K562 (cell line): ENCODE results near the gene ZNF451. TPM values are rescaled to one million over a fixed set of nuclear protein-coding genes. Genes with fewer than 3 reads are reported as not detected.

Experiments
- ATAC-seq: fragments of 200-7000 bp; cut with Tn5 transposase; 3 replicates; pipeline ENCODE4 v1.9.1; 2020; ENCODE audit warnings: moderate library complexity
- BruUV-seq: library from RNA; stranded (reverse); fragments of 400-500 nt; replicated peaks from 2 replicates; lab custom pipeline; 2021; lab: Mats Ljungman, UMichigan
- CTCF ChIA-PET: fragments of 300-600 bp; formaldehyde crosslinking; extraction: SDS; loops from one replicate; lab custom pipeline; 2021; ENCODE audit warnings: low intra/inter-chr PET ratio; lab: Yijun Ruan, JAX
- POLR2A ChIA-PET: fragments of 300-600, 350-650 bp; sonication (Branson Sonifier 250); formaldehyde crosslinking; extraction: SDS; loops from one replicate; lab custom pipeline; 2021; ENCODE audit warnings: antibody characterized with exemption, inconsistent platforms; lab: Yijun Ruan, JAX
- DNase-seq, 4 experiments: peaks; one replicate each; pipeline versions ENCODE4 v3.0.0 to v3.0.0-alpha.2; 2011 to 2018; ENCODE audit warnings: low spot score in 3 of 4, mixed read lengths in 3 of 4; ENCODE audit errors: extremely low read depth in 1 of 4
- FAIRE-seq: peaks from 2 replicates; lab custom pipeline; 2011; peaks lifted over from hg19 to GRCh38; lab: Jason Lieb, UNC
- H2AFZ ChIP-seq: 2 replicates; pipeline ENCODE4 v1.6.0; 2011; ENCODE audit warnings: low read depth, low read length, control low read depth, inconsistent platforms
- H3K27ac ChIP-seq: fragments of 200-600 bp; 3 replicates; pipeline ENCODE4 v1.8.0; 2011; ENCODE audit warnings: low read depth, mild to moderate bottlenecking, control low read depth, inconsistent platforms, low read length, moderate library complexity, mixed read lengths; ENCODE audit errors: extremely low read depth
- H3K27me3 ChIP-seq, 2 experiments: fragments of 300-600 bp in 1 of 2; 2 replicates in 1 of 2; 3 replicates in 1 of 2; pipeline versions ENCODE4 v1.6.0 to v1.8.0; 2011; ENCODE audit warnings: inconsistent platforms in 2 of 2, low read length in 2 of 2, mild to moderate bottlenecking in 1 of 2, mixed read lengths in 1 of 2, moderate library complexity in 1 of 2; ENCODE audit not compliant: control insufficient read depth in 2 of 2, insufficient read depth in 2 of 2
- H3K36me3 ChIP-seq: fragments of 300-600 bp; 3 replicates; pipeline ENCODE4 v1.8.0; 2011; ENCODE audit warnings: mild to moderate bottlenecking, low read length, inconsistent platforms; ENCODE audit not compliant: control insufficient read depth, insufficient read depth
- H3K4me1 ChIP-seq, 2 experiments: fragments of 200-600 bp in 1 of 2; replicated peaks in 1 of 2; 2 replicates in 1 of 2; 3 replicates in 1 of 2; pipeline versions ENCODE4 v1.5.1 to v1.8.0; 2011; ENCODE audit warnings: inconsistent platforms in 2 of 2, low read length in 2 of 2, mild to moderate bottlenecking in 1 of 2, mixed read lengths in 1 of 2, moderate library complexity in 1 of 2; ENCODE audit not compliant: control insufficient read depth in 2 of 2, insufficient read depth in 2 of 2
- H3K4me2 ChIP-seq: 2 replicates; pipeline ENCODE4 v1.6.1; 2011; ENCODE audit warnings: low read length, control low read depth, inconsistent platforms, mixed read lengths; ENCODE audit not compliant: insufficient read depth
- H3K4me3 ChIP-seq: fragments of 200-600 bp; sonication (generic), shearing (Covaris generic); 2 replicates; pipeline ENCODE4 v1.5.1; 2016; ENCODE audit warnings: control low read depth, inconsistent platforms
- H3K79me2 ChIP-seq: fragments of 200-600 bp; 3 replicates; pipeline ENCODE4 v1.8.0; 2011; ENCODE audit warnings: low read length, inconsistent platforms; ENCODE audit not compliant: control insufficient read depth, insufficient read depth
- H3K9ac ChIP-seq, 2 experiments: 2 replicates each; pipeline versions ENCODE4 v1.6.0 to v1.6.1; 2011; ENCODE audit warnings: low read depth in 2 of 2, low read length in 2 of 2, control low read depth in 1 of 2, inconsistent platforms in 1 of 2, mild to moderate bottlenecking in 1 of 2, mixed read lengths in 1 of 2; ENCODE audit not compliant: insufficient read depth in 1 of 2
- H3K9me1 ChIP-seq: one replicate; pipeline ENCODE4 v1.6.0; 2011; ENCODE audit warnings: inconsistent platforms, mild to moderate bottlenecking, low read length, moderate library complexity; ENCODE audit not compliant: control insufficient read depth, insufficient read depth
- H3K9me3 ChIP-seq: replicated peaks from 2 replicates; pipeline ENCODE4 v1.5.1; 2011; ENCODE audit warnings: low read depth, low read length, inconsistent platforms; ENCODE audit not compliant: control insufficient read depth, insufficient read depth
- H4K20me1 ChIP-seq: replicated peaks from 2 replicates; pipeline ENCODE4 v1.6.1; 2011; ENCODE audit warnings: low read length, inconsistent platforms, mixed read lengths; ENCODE audit not compliant: control insufficient read depth, insufficient read depth
- ATF6 ChIP-seq: sonication (generic); formaldehyde crosslinking; IDR thresholded peaks from 2 replicates; pipeline ENCODE4 v1.4.0; 2020; ENCODE audit warnings: mild to moderate bottlenecking, missing genetic modification reagents
- ETS1 ChIP-seq: conservative IDR thresholded peaks from 2 replicates; pipeline ENCODE4 v1.6.1; 2011; ENCODE audit warnings: low read depth, mild to moderate bottlenecking, low read length; ENCODE audit not compliant: control insufficient read depth
- ETS2 ChIP-seq: IDR thresholded peaks from 2 replicates; pipeline ENCODE4 v1.6.1; 2016; ENCODE audit warnings: borderline replicate concordance, missing genetic modification characterization, mild to moderate bottlenecking, moderate library complexity, missing compliant biosample characterization; ENCODE audit not compliant: poor library complexity, severe bottlenecking
- FOXP4 ChIP-seq: sonication (generic); formaldehyde crosslinking; IDR thresholded peaks from 2 replicates; pipeline ENCODE4 v1.8.0; 2022; ENCODE audit warnings: mild to moderate bottlenecking, missing genetic modification reagents, borderline replicate concordance
- MAX ChIP-seq: sonication (generic); formaldehyde crosslinking; IDR thresholded peaks from 2 replicates; pipeline ENCODE4 v1.9.0; 2022; ENCODE audit warnings: mild to moderate bottlenecking, missing genetic modification reagents
- RBM15 ChIP-seq: fragments of 200-400 bp; formaldehyde crosslinking; IDR thresholded peaks from 2 replicates; pipeline ENCODE4 v1.6.1; 2018; ENCODE audit warnings: mild to moderate bottlenecking, low read length, moderate library complexity; ENCODE audit not compliant: insufficient read depth
- WGBS: fragments of 100-300 bp; shearing (Covaris generic); methylation state at CpG from one replicate; pipeline ENCODE4 v1.1.6; 2016; ENCODE audit warnings: low coverage, mixed read lengths; ENCODE audit not compliant: insufficient coverage; ENCODE audit errors: missing lambda C conversion rate; 5-methylcytosine and 5-hydroxymethylcytosine counted together
- in situ Hi-C: fragments of 300-500 bp; cut with MboI; formaldehyde crosslinking; loops from 4 replicates; pipeline ENCODE4 v1.15.0; 2018; ENCODE audit warnings: inconsistent platforms, mixed read lengths
- intact Hi-C: fragments of 100-400 bp; cut with micrococcal nuclease; formaldehyde crosslinking; loops from 2 replicates; pipeline ENCODE4 v1.14.2; 2022
- polyA plus RNA-seq, 8 experiments: library from polyadenylated mRNA; depleted of rRNA in 4 of 8; stranded (reverse) in 5 of 8; unstranded in 3 of 8; fragments of >200 nt; fragmentation: Nextera tagmentation in 2 of 8; fragmentation: Illumina TruSeq in 1 of 8; extraction: Ambion mirVana in 2 of 8; extraction: Trizol in 1 of 8; gene quantifications; 2 replicates each; pipeline versions ENCODE4 v1.2.1 to v1.2.3, GENCODE V29; 2011 to 2014; ENCODE audit warnings: inconsistent platforms in 1 of 8, missing spikeins in 1 of 8
- total RNA-seq, 7 experiments: library from RNA; depleted of rRNA in 6 of 7; stranded (reverse); fragments of >200 nt in 6 of 7; fragmentation: Illumina TruSeq in 2 of 7; extraction: Trizol in 2 of 7; gene quantifications; 2 replicates each; pipeline versions ENCODE4 v1.2.1 to v1.2.3, GENCODE V29; 2011 to 2021; ENCODE audit warnings: low replicate concordance in 1 of 7

ZNF451 gene
- total and polyA plus RNA-seq, 9 of the 15 experiments (the other 6 are each of a cell fraction or from before 2014, with no cell fraction given) = 16.1 to 74.3 (median 38.3) TPM

- BruUV-seq = no TSS peak
- DNase-seq (no peak), ATAC-seq (no peak), FAIRE-seq (no peak)
- CTCF ChIA-PET = no interaction called here
- Histone ChIP-seq H2AFZ (no peak overlapping the region), H3K9ac (no peak overlapping the region), H3K27ac (no peak overlapping the region), H4K20me1 (peaks cover 6% of the 10 kb centered on the region; the same call in 1 of the 2 replicates), H3K79me2 (peaks cover 93% of the 10 kb centered on the region), H3K4me1 (peaks cover under 1 to 17% of the 10 kb centered on the region in 2 experiments; a peak in 3 of 5 replicates), H3K9me1 (no peaks in the 10 kb centered on the region), H3K9me3 (no peaks in the 10 kb centered on the region), H3K36me3 (peaks cover 88% of the 10 kb centered on the region), H3K4me2 (no peak overlapping the region), H3K4me3 (no peak overlapping the region), H3K27me3 (no peaks in the 10 kb centered on the region)
- POLR2A ChIA-PET = interaction anchor here (0.8 kb wide), 1 partner anchor 23 kb away, joined by 5 read pairs; no protein-coding TSS in a partner anchor
- TF ChIP-seq ATF6 (CRISPR knock-in tag) (no peak), FOXP4 (CRISPR knock-in tag) (no peak), MAX (CRISPR knock-in tag) (no peak), RBM15 (no peak), ETS2 (tag) (no peak), ETS1 (no peak)
- WGBS = 74% methylated on average over 9 of the region's 11 CpGs
- intact Hi-C loops (no loop called here), in situ Hi-C loops (no loop called here)
These were observed 87.7 kb downstream of the ZNF451 start for GRCh38 chr6:57177545-57178265.
